ENCODE results near the gene COG1.

GRCh38 chr17:73231395-73231794 is 38.5 kb downstream of the COG1 start:
- no peak for TF ChIP-seq POLR2A (IDR thresholded peaks at IDR 0.05; ENCODE audit: low read depth, low read length)
- no peak for TF ChIP-seq POLR2AphosphoS5 (IDR thresholded peaks at IDR 0.05; ENCODE audit: low read depth, low read length)
- TF ChIP-seq TAF1 (IDR thresholded peaks at IDR 0.05; ENCODE audit: borderline replicate concordance, low read depth, low read length): no peak

Data from GM12892 (cell line).